NB4 (cell line): ENCODE results near the gene NFYC.

Source experiments
- MYC ChIP-seq: IDR thresholded peaks from 2 replicates; pipeline ENCODE4 v1.6.1; 2011; ENCODE audit warnings: low read depth, low read length
- POLR2A ChIP-seq: IDR thresholded peaks from 2 replicates; pipeline ENCODE4 v1.6.1; 2011; ENCODE audit warnings: mild to moderate bottlenecking; ENCODE audit not compliant: insufficient read length; ENCODE audit errors: extremely low read depth
- TF ChIP-seq, protein P1 (sequence below): IDR thresholded peaks from one replicate; pipeline ENCODE4 v1.5.1; 2012; ENCODE audit warnings: low read depth, low read length
- TF ChIP-seq, protein P2 (sequence below): IDR thresholded peaks from 2 replicates; pipeline ENCODE4 v1.6.1; 2011; ENCODE audit warnings: low read depth, low read length

GRCh38 chr1:40789342-40789598 lies 97.8 kb downstream of the NFYC start:
- TF ChIP-seq POLR2A (no peak), MYC (no peak)
- TF ChIP-seq, protein P1, sequence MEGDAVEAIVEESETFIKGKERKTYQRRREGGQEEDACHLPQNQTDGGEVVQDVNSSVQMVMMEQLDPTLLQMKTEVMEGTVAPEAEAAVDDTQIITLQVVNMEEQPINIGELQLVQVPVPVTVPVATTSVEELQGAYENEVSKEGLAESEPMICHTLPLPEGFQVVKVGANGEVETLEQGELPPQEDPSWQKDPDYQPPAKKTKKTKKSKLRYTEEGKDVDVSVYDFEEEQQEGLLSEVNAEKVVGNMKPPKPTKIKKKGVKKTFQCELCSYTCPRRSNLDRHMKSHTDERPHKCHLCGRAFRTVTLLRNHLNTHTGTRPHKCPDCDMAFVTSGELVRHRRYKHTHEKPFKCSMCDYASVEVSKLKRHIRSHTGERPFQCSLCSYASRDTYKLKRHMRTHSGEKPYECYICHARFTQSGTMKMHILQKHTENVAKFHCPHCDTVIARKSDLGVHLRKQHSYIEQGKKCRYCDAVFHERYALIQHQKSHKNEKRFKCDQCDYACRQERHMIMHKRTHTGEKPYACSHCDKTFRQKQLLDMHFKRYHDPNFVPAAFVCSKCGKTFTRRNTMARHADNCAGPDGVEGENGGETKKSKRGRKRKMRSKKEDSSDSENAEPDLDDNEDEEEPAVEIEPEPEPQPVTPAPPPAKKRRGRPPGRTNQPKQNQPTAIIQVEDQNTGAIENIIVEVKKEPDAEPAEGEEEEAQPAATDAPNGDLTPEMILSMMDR: no peak
- TF ChIP-seq, protein P2, sequence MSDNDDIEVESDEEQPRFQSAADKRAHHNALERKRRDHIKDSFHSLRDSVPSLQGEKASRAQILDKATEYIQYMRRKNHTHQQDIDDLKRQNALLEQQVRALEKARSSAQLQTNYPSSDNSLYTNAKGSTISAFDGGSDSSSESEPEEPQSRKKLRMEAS: no peak
